GM10266 (cell line): ENCODE data around the gene ARHGEF16.

ENCODE experiments used
- DNase-seq: peaks from one replicate; pipeline ENCODE4 v3.0.0; 2012; ENCODE audit errors: extremely low spot score
- CTCF ChIP-seq: IDR thresholded peaks from 2 replicates; pipeline ENCODE4 v1.5.1; 2012; ENCODE audit warnings: mild to moderate bottlenecking, low read depth; ENCODE audit not compliant: control insufficient read depth, insufficient read depth; ENCODE audit errors: missing control alignments

ARHGEF16 gene

GRCh38 chr1:3453203-3453761 is 1.2 kb upstream of the ARHGEF16 start:
- TF ChIP-seq CTCF = peak; percentile 86
- peak; percentile 89 for DNase-seq

DNA sequence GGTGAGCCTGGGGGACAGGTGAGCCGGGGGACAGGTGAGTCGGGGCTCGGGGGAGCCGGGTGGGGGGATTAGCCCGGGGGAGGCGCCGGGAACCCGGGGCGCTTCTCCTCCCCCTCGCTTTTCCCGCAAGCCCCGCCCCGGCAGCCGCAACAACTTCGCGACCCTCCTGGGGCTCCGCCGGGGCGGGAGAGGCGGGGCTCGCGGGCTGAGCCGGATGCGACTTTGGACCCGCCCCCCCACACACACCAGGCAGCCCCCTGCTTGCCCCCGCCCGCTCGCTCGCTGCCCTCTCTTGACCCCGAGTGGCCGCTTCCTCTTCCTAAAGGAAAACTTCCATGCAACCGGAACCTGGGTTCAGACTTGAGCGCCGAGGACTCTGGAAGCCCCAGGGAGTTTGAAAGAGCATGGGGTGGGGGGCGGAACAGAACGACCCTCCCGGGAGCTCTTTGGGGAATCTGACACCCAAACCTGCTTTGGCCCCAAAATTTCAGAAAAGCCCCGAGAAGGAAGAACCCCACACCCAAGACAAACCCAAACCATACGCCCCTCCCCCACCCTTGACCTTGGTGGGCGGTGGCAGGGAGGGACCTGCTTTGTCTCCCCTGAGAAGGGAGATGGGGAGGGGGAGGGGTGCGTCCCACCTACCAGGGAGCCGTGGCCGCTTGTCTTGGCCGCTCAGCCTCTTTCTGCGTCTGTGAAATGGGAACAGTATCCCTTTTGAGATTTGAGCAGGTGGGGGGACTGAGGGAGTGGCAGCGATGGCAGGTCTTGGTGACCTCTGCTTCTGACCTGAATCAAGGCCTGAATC is 550 bp downstream of the ARHGEF16 start:
- no peak for DNase-seq
- TF ChIP-seq CTCF = no peak

DNA sequence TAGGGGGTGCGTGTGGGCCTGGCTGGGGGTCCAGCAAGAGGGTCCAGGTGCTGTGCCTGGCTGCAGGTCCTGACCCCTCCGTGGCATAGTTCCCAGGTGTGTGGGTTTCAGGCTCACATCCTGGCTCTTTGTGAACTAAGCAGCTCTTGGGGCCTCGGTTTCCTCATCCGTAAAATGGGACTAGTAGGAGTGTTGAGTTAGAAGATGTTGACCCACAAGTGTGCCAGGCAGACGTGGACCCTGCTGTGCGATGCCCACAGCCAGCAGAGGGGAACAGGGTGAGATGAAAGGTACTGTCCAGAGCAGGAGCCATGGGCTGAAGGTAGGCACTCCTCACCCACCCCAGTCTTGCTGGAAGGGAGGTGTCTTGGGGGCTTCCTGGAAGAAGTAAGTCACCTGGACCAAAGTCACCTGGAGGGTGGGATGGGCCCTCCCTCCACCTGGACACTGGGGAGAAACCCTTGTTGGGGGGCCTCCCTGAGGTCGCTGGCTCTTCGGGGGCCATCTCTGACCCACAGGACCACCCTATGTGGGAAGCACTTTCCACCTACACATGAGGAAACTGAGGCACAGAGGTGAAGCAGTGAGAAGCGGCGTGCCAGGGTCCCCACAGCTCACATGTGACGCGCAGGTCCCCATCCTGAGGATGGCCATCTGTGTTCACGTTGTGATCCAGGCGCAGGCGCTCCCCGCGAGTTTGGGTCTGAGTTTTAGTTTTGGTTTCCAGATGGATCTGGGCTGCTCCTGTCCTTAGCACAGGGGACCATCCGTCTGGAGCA is 1.4 kb downstream of the ARHGEF16 start:
- TF ChIP-seq CTCF = no peak
- no peak for DNase-seq

- DNase-seq = no peak
- no peak for TF ChIP-seq CTCF
These were observed 2.0 kb downstream of the ARHGEF16 start for GRCh38 chr1:3456449-3456963.

- no peak for TF ChIP-seq CTCF
- DNase-seq = no peak
These were observed 2.8 kb downstream of the ARHGEF16 start for GRCh38 chr1:3456964-3457909.
